ENCODE results near the gene FAM135A.
A peak's percentile ranks its signal among the peaks of the same experiment; 100 is the strongest.

Gene FAM135A

DNA sequence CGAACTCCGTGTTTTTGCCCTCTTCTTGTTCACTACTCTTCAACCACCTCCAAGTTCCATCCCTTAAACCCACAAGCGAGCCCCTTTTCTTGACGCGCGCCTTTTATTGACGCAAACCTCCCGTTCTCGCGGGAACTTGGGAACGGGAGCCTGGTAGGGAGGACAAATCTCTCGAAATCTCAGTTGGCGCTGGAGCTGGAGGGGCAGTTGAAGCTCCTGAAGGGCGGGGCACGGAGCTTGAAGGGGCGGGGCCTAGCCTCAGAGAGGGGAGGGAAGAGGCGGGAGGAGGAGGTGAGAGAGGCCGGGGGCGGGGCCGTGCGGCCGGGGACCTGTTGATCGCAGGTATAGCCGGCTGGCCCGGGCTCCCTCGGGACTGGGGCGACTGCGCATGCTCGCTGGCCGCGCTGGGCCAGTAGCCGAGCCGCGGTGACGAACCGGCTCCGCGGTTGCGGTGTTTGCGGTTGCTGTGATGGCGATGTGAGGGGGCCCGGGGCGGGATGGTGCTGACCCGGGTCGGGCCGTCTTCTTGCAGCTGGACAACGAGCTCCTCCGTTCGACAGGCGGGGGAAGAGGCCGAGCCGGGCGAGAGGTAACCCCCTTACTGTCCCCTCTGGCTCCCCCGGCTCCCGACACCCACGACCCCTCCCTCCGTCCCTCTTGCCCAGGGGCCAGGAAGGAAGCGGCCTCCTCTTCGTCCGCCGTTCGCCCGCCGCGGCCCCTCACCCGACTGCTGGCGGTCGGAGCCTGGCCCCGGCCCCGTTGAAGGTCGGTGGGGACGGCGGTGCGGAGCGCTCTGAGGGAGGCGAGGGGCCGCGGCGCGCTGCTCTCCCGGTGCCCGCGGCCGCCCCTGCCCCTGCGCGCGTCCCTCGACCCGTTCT, at the start of gene FAM135A:
TSS of gene FAM135A (plus strand) at position 395 of the 878 bp plus-strand sequence. CDS start 14,835 bp downstream, outside the sequence.
- peak; percentile 97 for DNase-seq

DNA sequence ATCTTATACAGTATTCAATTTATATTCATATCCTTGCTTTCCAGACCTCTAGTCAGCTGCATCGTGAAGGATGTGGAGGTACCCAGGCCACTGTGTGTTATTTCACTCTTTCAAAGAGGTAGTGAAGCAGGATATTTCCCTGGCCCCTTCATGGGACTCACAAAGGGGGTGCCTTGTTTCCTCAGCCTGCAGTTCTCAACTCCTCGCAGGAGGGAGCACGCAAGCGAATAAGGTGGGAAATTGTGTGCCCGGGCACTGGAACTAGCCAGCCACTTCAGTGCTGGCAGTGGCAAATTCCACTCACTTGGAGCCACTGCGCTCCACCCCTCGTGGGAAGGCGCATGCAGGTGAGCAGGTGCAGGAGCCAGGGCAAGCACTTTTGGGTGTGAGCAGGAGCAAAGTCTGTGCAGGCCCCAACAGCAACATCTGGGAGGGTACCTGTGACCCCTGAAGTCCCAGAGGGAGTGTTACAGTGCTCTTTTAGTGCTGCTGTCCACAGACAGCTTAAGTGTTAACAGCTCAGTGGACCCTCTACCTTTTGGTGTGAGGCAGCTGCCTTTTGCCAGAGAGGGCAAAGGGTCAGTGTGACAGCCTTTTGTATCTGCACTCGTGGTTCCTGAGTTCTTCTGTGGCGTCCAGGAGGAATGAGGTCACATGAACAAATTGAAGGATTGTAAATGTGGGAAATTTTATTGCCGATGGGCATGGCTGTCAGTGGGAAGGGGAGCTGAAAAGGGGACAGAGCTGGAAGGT, 49.4 kb upstream of the FAM135A start:
- DNase-seq: no peak

DNA sequence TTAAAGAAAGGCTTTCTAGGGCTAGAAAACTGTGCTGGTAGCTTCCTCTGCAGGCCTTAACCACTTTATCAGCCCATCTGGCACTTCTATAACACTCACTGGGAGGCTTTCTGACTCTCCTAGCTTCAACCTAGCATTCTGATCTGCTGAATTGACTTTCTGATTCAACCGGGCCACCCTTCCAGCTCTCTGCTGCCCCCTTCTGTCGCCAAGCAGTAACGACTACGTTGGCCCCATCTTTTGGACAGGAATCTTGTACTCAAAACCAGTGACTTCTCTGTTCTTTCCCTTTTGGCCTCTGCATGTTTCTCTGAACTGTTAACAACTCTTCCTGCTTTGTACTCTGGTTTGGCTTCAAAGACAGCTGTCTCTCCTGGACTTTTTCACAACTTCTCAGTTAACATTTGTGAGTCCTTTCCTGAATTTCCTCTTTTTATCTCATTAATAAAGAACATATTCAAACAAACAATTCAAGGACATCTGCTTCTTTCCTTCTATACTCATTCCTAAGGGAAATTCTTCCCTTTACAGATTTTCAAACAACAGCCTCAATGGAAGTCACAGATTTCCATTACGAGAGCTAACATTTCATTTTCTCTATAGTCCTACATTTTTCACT, 43.9 kb upstream of the FAM135A start:
- DNase-seq: peak; percentile 70

DNA sequence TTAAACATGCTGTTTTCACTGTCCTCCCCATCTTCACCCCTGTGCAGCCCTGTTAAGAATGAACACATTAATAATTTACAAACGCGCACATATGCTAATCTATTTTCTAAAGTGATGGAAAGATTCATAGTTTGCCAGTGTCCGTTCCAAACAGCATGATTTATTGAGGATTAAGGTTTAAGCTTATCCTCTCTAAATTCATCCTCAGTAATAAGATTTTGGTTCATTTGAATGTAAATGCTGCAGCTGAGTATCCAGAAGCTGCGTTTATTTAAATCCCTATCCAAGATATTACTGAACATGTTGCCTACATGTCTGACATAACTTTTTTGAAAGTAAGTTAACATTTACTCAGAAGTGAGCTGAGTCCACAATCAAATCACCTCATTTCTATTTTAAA, 42.8 kb upstream of the FAM135A start:
- DNase-seq: no peak

DNA sequence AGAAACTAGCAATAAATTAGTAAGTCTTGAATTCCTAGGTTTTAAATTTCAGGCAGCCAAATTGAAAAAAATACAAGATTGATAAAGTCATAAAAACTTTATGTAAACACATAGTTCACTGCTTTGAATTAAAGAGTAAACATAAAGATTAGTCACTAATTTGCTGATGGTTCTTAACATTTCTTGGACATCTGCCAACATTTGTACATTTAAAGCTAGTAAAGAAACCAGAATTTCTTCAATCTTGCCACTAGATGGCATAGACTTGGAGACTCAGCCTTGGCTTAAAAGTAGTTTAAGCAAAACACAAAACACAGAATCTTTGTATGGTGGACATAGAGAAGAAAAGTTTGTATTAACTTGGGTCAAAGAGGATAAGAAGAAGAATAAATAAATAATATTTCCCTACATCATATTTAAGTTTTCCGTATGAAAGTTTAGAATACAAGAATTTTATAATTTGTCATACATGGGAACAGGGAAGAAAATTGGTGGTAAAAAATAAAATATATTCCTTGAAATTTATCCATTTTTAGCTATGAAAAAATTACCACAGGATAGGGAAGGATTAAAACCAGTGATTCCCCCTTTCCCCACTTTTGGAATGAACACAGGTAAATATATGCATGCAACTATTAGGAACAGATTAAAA, 41.7 kb upstream of the FAM135A start:
- DNase-seq: peak; percentile 63

- no peak for DNase-seq
Observed at GRCh38 chr6:70375166-70375565, 38.1 kb upstream of the FAM135A start.

GRCh38 chr6:70375882-70376281, 37.4 kb upstream of the FAM135A start:
- no peak for DNase-seq

DNA sequence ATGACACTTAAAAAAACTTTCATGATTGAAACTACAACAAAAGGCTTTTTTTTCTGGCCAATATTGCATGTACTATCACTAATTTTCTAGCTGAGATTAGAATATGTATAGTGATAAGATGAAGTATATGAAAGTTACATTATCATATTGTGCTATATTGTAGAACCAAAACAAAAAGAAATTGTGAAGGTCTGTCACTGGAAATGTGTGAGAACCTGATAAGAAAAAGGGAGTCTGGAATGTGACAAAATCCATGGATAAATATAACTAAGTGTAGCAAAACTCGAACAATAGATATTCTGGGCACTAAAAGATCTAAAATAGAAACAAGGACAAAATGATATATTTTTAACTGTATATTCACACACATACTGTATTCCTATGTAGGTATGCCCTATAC, 36.7 kb upstream of the FAM135A start:
- no peak for DNase-seq

GRCh38 chr6:70377372-70377771, 35.9 kb upstream of the FAM135A start:
- no peak for DNase-seq

- no peak for DNase-seq
Observed at GRCh38 chr6:70379473-70380013, 33.8 kb upstream of the FAM135A start.

DNA sequence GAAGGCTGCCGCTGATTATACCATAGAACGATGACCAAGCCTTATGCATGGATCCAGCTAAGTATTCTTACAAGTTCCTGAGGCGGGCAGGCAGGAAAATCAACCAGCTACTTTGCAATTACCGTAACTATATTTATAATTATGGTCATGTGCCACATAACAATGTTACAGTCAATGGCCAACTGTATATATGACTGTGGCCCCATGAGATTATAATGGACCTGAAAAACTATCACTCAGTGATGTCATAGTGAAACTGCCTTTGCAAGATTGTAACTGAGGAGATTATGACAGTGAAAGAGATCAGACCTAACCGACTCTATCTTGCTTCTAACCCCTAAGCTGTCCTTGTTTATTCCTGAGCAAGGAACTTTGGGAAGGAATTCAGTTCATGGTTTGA, 33.1 kb upstream of the FAM135A start:
- DNase-seq: no peak

DNA sequence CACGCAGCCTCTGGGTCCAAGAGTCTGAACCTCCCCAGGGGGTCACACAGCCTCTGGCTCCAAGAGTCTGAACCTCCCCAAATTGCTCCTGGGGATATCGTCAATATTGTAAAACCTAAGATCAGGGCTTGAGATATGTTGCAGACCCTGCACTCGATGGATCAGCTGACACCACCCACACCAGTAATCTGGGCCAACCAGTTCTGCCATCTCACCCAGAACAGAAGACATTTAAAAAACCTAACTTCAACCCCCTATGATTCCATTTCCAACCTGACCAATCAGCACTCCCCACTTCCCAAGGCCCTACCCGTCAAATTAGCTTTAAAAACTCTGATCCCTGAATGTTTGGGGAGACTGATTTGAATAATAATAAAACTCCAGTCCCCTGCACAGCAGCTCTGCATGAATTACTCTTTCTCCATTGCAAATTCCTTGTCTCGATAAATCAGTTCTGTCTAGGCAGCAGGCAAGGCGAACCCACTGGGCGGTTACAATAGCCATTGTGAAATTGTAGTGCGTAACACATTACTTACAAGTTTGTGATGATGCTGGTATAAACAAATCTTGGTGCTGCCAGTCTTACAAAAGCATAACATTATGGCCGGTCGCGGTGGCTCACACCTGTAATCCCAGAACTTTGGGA, 32.4 kb upstream of the FAM135A start:
- no peak for DNase-seq

- no peak for DNase-seq
Observed at GRCh38 chr6:70381417-70381782, 31.9 kb upstream of the FAM135A start.

DNA sequence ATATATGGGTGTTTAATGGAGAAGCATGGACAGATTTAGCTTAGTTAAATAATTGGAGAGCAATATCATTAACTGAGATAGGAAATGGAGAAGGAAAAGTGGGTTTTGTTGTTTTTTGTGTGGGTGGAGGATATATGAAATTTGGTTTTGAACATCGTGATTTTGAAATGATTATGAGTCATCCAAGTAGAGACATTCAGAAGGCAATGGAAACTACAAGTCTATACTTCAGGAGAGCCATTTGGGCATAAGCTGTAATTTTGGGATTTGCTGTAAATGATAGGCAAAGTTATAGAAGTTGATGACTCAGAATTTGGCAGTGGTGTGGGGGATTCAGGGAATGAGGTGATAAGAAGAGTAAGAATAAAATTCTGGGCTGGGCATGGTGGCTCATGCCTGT, 27.4 kb upstream of the FAM135A start:
- DNase-seq: no peak

DNA sequence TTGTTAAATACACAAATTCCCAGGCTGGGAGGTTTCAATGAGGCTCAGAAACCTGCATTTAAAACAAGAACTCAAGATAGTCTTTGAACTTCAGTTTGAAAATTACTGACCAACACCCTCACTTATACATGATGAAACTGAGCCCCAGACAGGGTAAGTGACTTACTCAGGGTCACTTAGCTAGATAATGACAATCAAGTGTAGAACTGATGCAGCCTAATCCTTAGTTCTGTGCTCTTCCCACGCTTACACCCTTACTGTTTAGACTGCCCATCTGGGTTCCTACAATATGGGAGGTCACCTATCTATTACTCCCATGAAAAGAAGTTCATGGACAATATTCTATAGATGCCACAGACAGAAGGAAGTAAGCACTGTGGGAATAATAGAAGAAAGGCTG, 24.5 kb upstream of the FAM135A start:
- DNase-seq: no peak

GRCh38 chr6:70389261-70389660, 24.0 kb upstream of the FAM135A start:
- DNase-seq: no peak

DNA sequence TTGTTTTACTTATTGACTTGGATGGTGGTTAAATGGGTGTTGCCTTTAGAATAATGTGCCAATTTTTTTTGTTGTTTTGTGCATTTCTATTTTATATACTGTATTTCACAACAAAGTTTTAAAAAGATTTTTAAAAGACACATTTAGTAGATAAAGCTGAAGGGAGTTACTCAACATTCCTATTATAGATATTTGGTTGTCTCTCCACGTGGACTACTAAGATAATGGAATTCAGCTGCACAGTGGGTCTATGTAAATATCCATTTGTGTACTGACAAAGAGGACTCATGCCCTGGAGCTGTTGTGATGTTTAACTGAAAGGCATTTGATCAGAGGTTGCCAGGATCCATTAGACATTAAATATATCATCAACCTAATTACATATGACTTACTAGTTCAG, 23.2 kb upstream of the FAM135A start:
- no peak for DNase-seq

DNA sequence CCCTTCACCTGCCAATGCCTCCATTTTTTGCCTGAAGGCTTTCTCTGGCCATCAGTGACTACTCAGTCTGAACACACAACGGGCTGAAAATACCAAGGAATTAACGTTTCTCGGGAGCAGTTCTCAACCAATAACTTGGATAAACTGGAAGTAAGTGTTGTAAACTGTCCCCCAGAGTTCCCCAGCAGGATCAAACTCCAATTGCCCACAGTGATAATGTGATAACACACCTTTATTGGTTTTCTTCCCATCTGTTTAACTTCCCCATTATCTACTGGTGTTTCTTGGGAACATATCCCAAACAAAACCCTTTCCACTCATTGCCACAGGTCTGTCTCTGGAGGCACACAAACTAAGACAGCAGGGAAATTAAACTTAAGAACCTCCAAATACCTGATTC, 21.8 kb upstream of the FAM135A start:
- no peak for DNase-seq

GRCh38 chr6:70394518-70395300, 18.6 kb upstream of the FAM135A start:
- DNase-seq: no peak

GRCh38 chr6:70395301-70395672, 18.0 kb upstream of the FAM135A start:
- no peak for DNase-seq

DNA sequence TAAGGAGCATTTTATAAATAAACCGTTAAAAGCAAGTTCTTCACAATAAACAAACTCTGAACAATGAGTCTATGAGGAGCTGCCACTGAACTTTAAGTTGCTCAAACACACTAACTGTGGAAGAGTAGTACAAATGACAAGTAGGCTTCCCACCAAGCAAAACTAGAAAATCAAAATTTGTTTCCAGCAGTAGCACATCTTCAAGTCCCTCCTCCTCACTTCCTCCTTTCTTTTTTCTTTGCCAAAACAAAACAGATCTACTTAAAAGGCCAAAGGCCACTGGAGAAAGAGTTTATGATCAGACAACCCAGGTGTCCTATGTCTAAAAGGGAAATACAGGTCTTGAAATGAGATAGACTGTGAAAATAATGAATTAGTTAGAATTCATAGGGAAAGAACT, 17.1 kb upstream of the FAM135A start:
- DNase-seq: no peak

All from CD4-positive, alpha-beta T cell treated with Interleukin-10 for 1 hour (primary cell).